ENCODE results near the gene OSGEP. TPM values are rescaled to one million over a fixed set of nuclear protein-coding genes. Genes with fewer than 3 reads are reported as not detected.

The OSGEP gene
- total RNA-seq, 1 experiment from 2014 or later, result 50.8 TPM

GRCh38 chr14:20499108-20499507 lies 44.5 kb upstream of the OSGEP start:
- Histone ChIP-seq H2AFZ (ENCODE audit: low read length) (no peak overlapping the region), H3K56ac (ENCODE audit: insufficient read length, low read depth, low read length) (no peak overlapping the region), H3K27ac (ENCODE audit: insufficient read length, low read depth, low read length) (no peak overlapping the region), H3K79me1 (ENCODE audit: insufficient read depth, low read depth, low read length, poor library complexity, severe bottlenecking) (no peaks in the 10 kb centered on the region), H3K9ac (ENCODE audit: extremely low read depth, insufficient read length, low read length) (no peak overlapping the region), H2BK12ac (ENCODE audit: insufficient read length, low read depth, low read length) (no peak overlapping the region), H3K23ac (ENCODE audit: insufficient read length, low read depth, low read length) (no peak overlapping the region), H2AK5ac (ENCODE audit: insufficient read length, low read length) (no peak overlapping the region), H3K79me2 (ENCODE audit: insufficient read depth, low read length) (no peaks in the 10 kb centered on the region), H2BK5ac (ENCODE audit: insufficient read length, low read length) (no peak overlapping the region), H2BK20ac (ENCODE audit: low read depth, low read length, poor library complexity, severe bottlenecking) (no peak overlapping the region), H4K8ac (replicated peaks; ENCODE audit: insufficient read length, low read depth, low read length) (no peak overlapping the region), H3K4ac (ENCODE audit: low read depth, low read length) (no peak overlapping the region), H3T11ph (ENCODE audit: low read length) (no peak overlapping the region), H3K23me2 (ENCODE audit: insufficient read length, low read depth, low read length, poor library complexity, severe bottlenecking) (no peaks in the 10 kb centered on the region), H3K27me3 (ENCODE audit: insufficient read depth, low read length) (no peaks in the 10 kb centered on the region), H4K5ac (ENCODE audit: insufficient read length, low read depth, low read length) (no peak overlapping the region), H3K18ac (ENCODE audit: insufficient read length, low read depth, low read length) (no peak overlapping the region), H4K20me1 (ENCODE audit: control insufficient read depth, insufficient read depth, insufficient read length) (no peaks in the 10 kb centered on the region), H3K14ac (ENCODE audit: insufficient read depth, low read length) (no peak overlapping the region), H3K4me1 (ENCODE audit: insufficient read depth, low read length) (peaks cover 2% of the 10 kb centered on the region; the same call in 1 of the 2 replicates), H4K91ac (ENCODE audit: insufficient read length, low read depth, low read length) (no peak overlapping the region), H3K4me2 (ENCODE audit: insufficient read depth, insufficient read length, low read length) (no peak overlapping the region), H2BK15ac (ENCODE audit: low read depth, low read length) (no peak overlapping the region), H3K9me3 (ENCODE audit: control insufficient read depth, low read depth, low read length) (no peaks in the 10 kb centered on the region), H2BK120ac (ENCODE audit: low read depth, low read length, poor library complexity, severe bottlenecking) (no peak overlapping the region)
- no CpG with 5 or more reads among the region's 4 CpGs for WGBS (ENCODE audit: extremely low coverage, insufficient read length, low lambda C conversion rate)
- H3K27ac Mint-ChIP-seq, result no peak overlapping the region; a peak in 1 of 7 replicates
- no peak for TF ChIP-seq CTCF (conservative IDR thresholded peaks at IDR 0.05)
- H3K27me3 Mint-ChIP-seq (ENCODE audit: low read depth), result peaks cover 5% of the 10 kb centered on the region
- peaks cover 3 to 10% of the 10 kb centered on the region in 2 experiments; a peak in 4 of 5 replicates for H3K9me3 Mint-ChIP-seq
- H3K36me3 Mint-ChIP-seq (ENCODE audit: insufficient read depth in 1 of 3, low read depth in 3 of 3), result peaks cover 0 to 8% (median 0%) of the 10 kb centered on the region in 3 experiments; a peak in 4 of 7 replicates
- DNase-seq, result peak; percentile 46
- H3K4me1 Mint-ChIP-seq, result peaks cover 27 to 28% of the 10 kb centered on the region in 2 experiments
- no peak overlapping the region for H3K4me3 Mint-ChIP-seq
